Fibroblast of the conjunctiva (primary cell): ENCODE data around the gene MBD3L5.
"Not testable (repeated sequence)": the region's sequence is repeated elsewhere in the genome, so short reads cannot be mapped to it uniquely, and the experiment has no call there.

Experiments
- DNase-seq: peaks from one replicate; pipeline ENCODE4 v3.0.0-alpha.2; 2010; ENCODE audit warnings: low read depth

The MBD3L5 gene

GRCh38 chr19:7052896-7053295 is 22.5 kb downstream of the MBD3L5 start:
- DNase-seq: not testable (repeated sequence)

GRCh38 chr19:7054635-7055368 is 24.4 kb downstream of the MBD3L5 start:
- not testable (repeated sequence) for DNase-seq

- DNase-seq: not testable (repeated sequence)
Observed at GRCh38 chr19:7055679-7056078, 25.3 kb downstream of the MBD3L5 start.

GRCh38 chr19:7056371-7056770 is 26.0 kb downstream of the MBD3L5 start:
- DNase-seq: not testable (repeated sequence)

- not testable (repeated sequence) for DNase-seq
Observed at GRCh38 chr19:7058576-7058975, 28.2 kb downstream of the MBD3L5 start, which contains the start of gene MBD3L3. TSS of gene MBD3L3 (minus strand) at chr19:7058676. CDS start at chr19:7058605, 71 bp downstream.

- not testable (repeated sequence) for DNase-seq
Observed at GRCh38 chr19:7059977-7060376, 29.6 kb downstream of the MBD3L5 start.

- DNase-seq: no peak
Observed at GRCh38 chr19:7063339-7063738, 33.0 kb downstream of the MBD3L5 start.

GRCh38 chr19:7063764-7064418 is 33.5 kb downstream of the MBD3L5 start:
- no peak for DNase-seq

GRCh38 chr19:7067122-7067521 is 36.7 kb downstream of the MBD3L5 start:
- DNase-seq: not testable (repeated sequence)

DNA sequence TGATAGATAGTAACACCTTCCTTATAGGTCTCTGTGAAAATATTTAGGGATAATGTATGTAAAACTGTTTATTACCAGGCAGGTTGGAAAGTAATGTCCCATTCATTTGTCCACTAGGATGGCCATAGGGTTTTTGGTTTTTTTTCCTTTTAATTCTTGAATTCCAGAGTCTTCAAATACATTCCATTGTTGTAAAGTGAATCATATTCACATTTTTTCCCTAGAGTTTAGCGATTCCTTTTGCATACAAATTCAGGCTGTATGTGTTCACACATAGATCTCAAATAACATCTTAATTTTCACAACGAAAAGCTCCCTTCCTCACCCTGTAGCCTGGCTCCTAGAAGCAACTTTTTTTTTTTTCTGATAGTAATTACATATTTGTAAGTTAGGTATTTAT is 37.3 kb downstream of the MBD3L5 start:
- no peak for DNase-seq

DNA sequence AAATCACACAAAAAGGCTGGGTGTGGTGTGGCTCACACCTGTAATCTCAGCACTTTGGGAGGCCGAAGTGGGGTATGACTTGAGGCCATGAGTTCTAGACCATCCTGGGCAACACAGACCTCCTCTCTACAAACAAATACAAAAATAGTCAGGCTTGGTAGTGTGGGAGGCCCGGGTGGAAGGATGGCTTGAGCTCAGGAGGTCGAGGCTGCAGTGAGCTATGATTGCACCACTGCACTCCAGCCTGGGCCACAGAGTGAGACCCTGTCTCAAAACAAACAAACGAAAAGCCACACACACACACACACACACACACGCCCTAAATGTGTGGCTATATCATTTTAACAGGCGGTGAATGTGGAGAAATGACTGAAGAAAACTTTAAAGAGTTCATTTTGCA is 38.2 kb downstream of the MBD3L5 start:
- no peak for DNase-seq

DNA sequence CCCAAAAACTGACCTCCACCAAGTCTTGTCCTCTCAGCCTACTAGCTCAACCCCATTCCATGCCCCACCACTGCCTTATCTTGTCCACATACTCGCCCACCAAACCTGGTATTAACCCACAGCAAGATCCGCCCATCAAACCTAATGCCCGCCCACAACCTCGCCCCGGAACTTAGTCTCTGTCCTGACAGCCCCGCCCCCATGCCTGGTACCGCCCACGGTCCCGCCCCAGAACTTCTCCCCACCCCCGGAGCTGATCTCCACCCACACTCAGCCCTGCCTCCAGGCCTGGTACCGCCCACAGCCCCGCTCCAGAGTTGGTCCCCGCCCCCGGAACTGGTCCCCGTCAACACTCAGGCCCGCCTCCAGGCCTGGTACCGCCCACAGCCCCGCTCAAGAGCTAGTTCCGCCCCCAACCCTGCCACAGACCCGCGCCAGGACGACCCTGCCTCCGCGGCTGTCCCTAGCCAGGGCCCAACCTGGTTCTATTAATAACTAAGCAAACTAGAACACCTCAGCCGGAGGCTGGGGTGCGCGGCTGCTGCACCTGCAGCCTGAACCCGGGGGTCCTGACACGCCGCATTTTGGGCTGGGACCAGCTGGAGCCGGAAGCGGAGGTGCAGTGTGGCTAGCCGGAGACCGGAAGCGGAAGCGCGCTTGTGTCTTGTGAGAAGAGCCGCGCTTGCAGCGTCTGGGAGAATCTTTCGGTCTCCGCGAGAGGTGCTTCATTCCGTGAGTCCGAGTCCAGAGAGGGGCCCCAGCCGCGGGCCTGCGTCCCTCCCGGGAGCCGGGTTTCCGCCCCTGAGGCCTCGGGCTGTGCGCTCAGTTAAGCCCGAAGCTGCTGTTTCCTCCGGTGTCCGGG is 38.9 kb downstream of the MBD3L5 start, which contains the start of gene ZNF557:
TSS of gene ZNF557 (plus strand) at position 662 of the 862 bp plus-strand sequence. CDS start 5,372 bp downstream, outside the sequence.
- DNase-seq: peak; percentile 94

DNA sequence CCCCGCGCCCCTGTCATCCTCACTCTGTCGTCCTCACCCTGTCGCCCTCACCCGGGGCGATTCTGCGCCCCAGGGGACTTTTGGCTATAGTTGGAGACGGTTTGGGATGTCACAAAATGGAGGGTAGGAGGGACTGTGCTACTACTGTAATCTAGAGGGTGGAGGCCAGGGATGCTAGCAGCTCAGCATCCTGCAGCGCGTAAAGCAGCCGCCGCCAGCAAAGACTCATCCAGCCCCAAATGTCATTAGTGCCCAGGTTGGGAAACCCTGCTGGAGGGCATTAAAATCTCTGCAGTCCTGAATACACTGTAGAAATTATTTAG is 39.5 kb downstream of the MBD3L5 start:
- DNase-seq: no peak

- no peak for DNase-seq
Observed at GRCh38 chr19:7072541-7072940, 42.2 kb downstream of the MBD3L5 start.

DNA sequence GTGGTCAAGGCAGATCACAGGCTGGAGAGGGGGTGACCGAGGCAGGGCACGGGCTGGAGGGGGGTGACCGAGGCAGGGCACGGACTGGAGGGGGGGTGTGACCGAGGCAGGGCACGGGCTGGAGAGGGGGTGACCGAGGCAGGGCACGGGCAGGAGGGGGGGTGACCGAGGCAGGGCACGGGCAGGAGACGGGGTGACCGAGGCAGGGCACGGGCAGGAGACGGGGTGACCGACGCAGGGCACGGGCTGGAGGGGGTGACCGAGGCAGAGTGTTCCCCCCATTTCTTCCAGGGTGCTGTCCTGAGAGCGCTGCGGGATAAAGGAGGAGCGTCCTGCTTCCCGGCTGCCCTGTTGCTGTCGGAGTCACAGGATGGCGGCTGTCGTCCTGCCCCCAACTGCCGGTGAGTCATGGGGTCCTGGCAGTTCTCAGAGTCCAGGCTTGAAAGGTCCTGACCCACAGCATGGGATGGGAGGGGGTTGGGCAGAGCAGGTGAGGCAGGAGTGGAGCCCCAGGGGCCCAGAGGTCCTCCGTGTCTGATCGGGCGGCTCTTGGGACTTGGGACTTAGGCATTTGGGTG is 44.4 kb downstream of the MBD3L5 start:
- no peak for DNase-seq

DNA sequence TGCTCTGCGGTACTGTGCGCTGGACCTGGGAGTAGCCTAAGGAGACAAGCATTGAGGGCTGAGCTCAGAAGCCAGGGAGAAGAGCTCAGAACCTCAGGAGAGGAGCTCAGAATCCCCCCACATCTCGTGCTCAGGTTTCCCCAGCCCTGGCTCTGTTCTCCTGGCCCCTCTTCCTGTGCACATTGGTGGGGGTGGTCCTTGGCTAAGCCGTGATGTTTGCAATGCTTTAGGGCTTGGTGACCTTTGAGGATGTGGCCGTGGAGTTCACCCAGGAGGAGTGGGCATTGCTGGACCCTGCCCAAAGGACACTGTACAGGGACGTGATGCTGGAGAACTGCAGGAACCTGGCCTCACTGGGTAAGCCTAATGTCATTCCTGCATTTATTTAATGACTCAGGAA is 45.8 kb downstream of the MBD3L5 start:
- no peak for DNase-seq

DNA sequence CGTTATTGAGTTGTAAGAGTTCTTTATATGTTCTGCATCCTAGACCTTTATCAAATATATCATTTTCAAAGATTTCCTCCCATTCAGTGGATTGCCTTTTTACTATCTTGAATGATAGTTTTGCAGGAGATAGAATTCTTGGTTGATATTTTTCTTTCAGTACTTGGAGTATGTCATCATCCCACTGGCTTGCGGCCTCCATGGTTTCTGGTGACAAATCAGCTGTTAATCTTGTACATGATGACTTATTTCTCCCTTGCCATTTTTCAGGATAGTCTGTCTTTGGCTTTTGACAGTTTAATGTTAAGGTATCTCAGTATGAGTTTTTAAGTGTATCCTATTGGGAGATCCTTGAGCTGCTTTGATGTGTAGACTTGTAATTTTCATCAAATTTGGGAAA is 47.6 kb downstream of the MBD3L5 start:
- DNase-seq: no peak
